ENCODE measurements around the gene VKORC1. TPM values are rescaled to one million over a fixed set of nuclear protein-coding genes. Genes with fewer than 3 reads are reported as not detected.

VKORC1 gene
- polyA plus RNA-seq, 1 of the 3 experiments (the other 2 are of a cell fraction): 434 TPM

GRCh38 chr16:31083981-31084380 lies 10.6 kb downstream of the VKORC1 start:
- H3K9me3 ChIP-seq: no peaks in the 10 kb centered on the region
- 92% methylated on average over 5 of the region's 13 CpGs for WGBS (ENCODE audit: low lambda C conversion rate)
- ChIA-PET POLR2A (interaction anchor here (0.6 to 2.0 kb wide), 3 partner anchors 9 to 97 kb away, joined by 3 to 8 read pairs (median 6); partner anchors contain the start of genes ZNF646 and ZNF668), CTCF (interaction anchor here (3.0 kb wide), 1 partner anchor 59 kb away, joined by 12 read pairs; no protein-coding TSS in a partner anchor)
- no peak overlapping the region for H3K4me3 ChIP-seq (ENCODE audit: low read depth in 2 of 2, low read length in 1 of 2)
- H3K9ac ChIP-seq: no peak overlapping the region
- H3K4me1 ChIP-seq (ENCODE audit: control insufficient read depth in 1 of 2, insufficient read depth in 2 of 2, low read depth in 1 of 2, low read length in 1 of 2): no peaks in the 10 kb centered on the region; a peak in 1 of 4 replicates
- no peaks in the 10 kb centered on the region for H3K9me2 ChIP-seq
- H3F3A ChIP-seq (replicated peaks; ENCODE audit: insufficient read depth): no peaks in the 10 kb centered on the region
- no peak overlapping the region for H3K27ac ChIP-seq (ENCODE audit: low read depth in 2 of 2, low read length in 1 of 2)
- no peak for DNase-seq
- H3K79me2 ChIP-seq (ENCODE audit: insufficient read depth): peaks cover 34% of the 10 kb centered on the region; the same call in 1 of the 2 replicates
- peaks cover 19 to 56% of the 10 kb centered on the region in 2 experiments for H3K36me3 ChIP-seq (replicated peaks in 1 of 2; ENCODE audit: control insufficient read depth in 1 of 2, insufficient read depth in 2 of 2, low read length in 1 of 2)
- H3K27me3 ChIP-seq (ENCODE audit: insufficient read depth): no peaks in the 10 kb centered on the region
- H2AFZ ChIP-seq (ENCODE audit: low read depth): no peak overlapping the region
- no peak overlapping the region for H3K4me2 ChIP-seq
- H4K20me1 ChIP-seq (ENCODE audit: insufficient read depth): peaks cover 8% of the 10 kb centered on the region; the same call in 1 of the 2 replicates
- TF ChIP-seq, protein P1, sequence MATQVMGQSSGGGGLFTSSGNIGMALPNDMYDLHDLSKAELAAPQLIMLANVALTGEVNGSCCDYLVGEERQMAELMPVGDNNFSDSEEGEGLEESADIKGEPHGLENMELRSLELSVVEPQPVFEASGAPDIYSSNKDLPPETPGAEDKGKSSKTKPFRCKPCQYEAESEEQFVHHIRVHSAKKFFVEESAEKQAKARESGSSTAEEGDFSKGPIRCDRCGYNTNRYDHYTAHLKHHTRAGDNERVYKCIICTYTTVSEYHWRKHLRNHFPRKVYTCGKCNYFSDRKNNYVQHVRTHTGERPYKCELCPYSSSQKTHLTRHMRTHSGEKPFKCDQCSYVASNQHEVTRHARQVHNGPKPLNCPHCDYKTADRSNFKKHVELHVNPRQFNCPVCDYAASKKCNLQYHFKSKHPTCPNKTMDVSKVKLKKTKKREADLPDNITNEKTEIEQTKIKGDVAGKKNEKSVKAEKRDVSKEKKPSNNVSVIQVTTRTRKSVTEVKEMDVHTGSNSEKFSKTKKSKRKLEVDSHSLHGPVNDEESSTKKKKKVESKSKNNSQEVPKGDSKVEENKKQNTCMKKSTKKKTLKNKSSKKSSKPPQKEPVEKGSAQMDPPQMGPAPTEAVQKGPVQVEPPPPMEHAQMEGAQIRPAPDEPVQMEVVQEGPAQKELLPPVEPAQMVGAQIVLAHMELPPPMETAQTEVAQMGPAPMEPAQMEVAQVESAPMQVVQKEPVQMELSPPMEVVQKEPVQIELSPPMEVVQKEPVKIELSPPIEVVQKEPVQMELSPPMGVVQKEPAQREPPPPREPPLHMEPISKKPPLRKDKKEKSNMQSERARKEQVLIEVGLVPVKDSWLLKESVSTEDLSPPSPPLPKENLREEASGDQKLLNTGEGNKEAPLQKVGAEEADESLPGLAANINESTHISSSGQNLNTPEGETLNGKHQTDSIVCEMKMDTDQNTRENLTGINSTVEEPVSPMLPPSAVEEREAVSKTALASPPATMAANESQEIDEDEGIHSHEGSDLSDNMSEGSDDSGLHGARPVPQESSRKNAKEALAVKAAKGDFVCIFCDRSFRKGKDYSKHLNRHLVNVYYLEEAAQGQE (IDR thresholded peaks at IDR 0.05; ENCODE audit: low read depth, low read length): no peak
- no peak for TF ChIP-seq CHD2 (IDR thresholded peaks at IDR 0.05; ENCODE audit: low read length, partially characterized antibody)
- no peak for TF ChIP-seq TEAD4 (IDR thresholded peaks at IDR 0.05; ENCODE audit: borderline replicate concordance, insufficient read depth)
- TF ChIP-seq SIN3A (IDR thresholded peaks at IDR 0.05; ENCODE audit: borderline replicate concordance, low read depth, low read length): no peak
- no peak for TF ChIP-seq FOSL2 (IDR thresholded peaks at IDR 0.05; ENCODE audit: borderline replicate concordance, low read depth)
- no peak for TF ChIP-seq EP300 (IDR thresholded peaks at IDR 0.05; ENCODE audit: borderline replicate concordance in 1 of 2, low read depth in 1 of 2, low read length in 1 of 2)
- no peak for TF ChIP-seq YY1 (IDR thresholded peaks at IDR 0.05; ENCODE audit: low read depth)
- no peak for TF ChIP-seq MXI1 (IDR thresholded peaks at IDR 0.05; ENCODE audit: low read depth, low read length)
- no peak for TF ChIP-seq RAD21 (IDR thresholded peaks at IDR 0.05; ENCODE audit: low read length)
- no peak for TF ChIP-seq MAX (IDR thresholded peaks at IDR 0.05; ENCODE audit: low read depth)
- no peak for TF ChIP-seq PBX3 (IDR thresholded peaks at IDR 0.05)
- TF ChIP-seq SMC3 (IDR thresholded peaks at IDR 0.05; ENCODE audit: low read depth, low read length): no peak
- TF ChIP-seq TAF1 (IDR thresholded peaks at IDR 0.05; ENCODE audit: borderline replicate concordance, low read depth, low read length): no peak
- TF ChIP-seq, protein P2, sequence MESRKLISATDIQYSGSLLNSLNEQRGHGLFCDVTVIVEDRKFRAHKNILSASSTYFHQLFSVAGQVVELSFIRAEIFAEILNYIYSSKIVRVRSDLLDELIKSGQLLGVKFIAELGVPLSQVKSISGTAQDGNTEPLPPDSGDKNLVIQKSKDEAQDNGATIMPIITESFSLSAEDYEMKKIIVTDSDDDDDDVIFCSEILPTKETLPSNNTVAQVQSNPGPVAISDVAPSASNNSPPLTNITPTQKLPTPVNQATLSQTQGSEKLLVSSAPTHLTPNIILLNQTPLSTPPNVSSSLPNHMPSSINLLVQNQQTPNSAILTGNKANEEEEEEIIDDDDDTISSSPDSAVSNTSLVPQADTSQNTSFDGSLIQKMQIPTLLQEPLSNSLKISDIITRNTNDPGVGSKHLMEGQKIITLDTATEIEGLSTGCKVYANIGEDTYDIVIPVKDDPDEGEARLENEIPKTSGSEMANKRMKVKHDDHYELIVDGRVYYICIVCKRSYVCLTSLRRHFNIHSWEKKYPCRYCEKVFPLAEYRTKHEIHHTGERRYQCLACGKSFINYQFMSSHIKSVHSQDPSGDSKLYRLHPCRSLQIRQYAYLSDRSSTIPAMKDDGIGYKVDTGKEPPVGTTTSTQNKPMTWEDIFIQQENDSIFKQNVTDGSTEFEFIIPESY (IDR thresholded peaks at IDR 0.05; ENCODE audit: borderline replicate concordance, low read depth): no peak
- TF ChIP-seq GATA2 (CRISPR knock-in tag; IDR thresholded peaks at IDR 0.05): no peak
- TF ChIP-seq USF2 (IDR thresholded peaks at IDR 0.05; ENCODE audit: borderline replicate concordance, low read depth, low read length): no peak
- no peak for TF ChIP-seq USF1 (IDR thresholded peaks at IDR 0.05; ENCODE audit: borderline replicate concordance, low read depth)
- TF ChIP-seq RCOR1 (IDR thresholded peaks at IDR 0.05; ENCODE audit: low read length): no peak
- no peak for TF ChIP-seq RFX5 (IDR thresholded peaks at IDR 0.05; ENCODE audit: low read length)
- no peak for TF ChIP-seq CTCF (IDR thresholded peaks at IDR 0.05)

Measured in SK-N-SH (cell line).